GM23338 (cell line): ENCODE results near the gene PYGO1.

Source experiments
- CREB1 ChIP-seq: fragments of 250-450 bp; sonication (Bioruptor Pico); IDR thresholded peaks from 2 replicates; pipeline ENCODE4 v1.5.0; 2020; ENCODE audit warnings: low read depth, mild to moderate bottlenecking, moderate library complexity
- EZH2 ChIP-seq: fragments of 200-600 bp; sonication (generic); IDR thresholded peaks from one replicate; pipeline ENCODE4 v1.8.0; 2017; ENCODE audit warnings: antibody characterized with exemption, mild to moderate bottlenecking, low read depth; ENCODE audit not compliant: unreplicated experiment
- EZH2phosphoT487 ChIP-seq: fragments of 200-600 bp; sonication (generic); IDR thresholded peaks from one replicate; pipeline ENCODE4 v1.8.1; 2018; ENCODE audit warnings: antibody characterized with exemption; ENCODE audit not compliant: unreplicated experiment
- JUNB ChIP-seq: IDR thresholded peaks from one replicate; pipeline ENCODE4 v1.6.1; 2016; ENCODE audit warnings: antibody characterized with exemption; ENCODE audit not compliant: unreplicated experiment
- NANOG ChIP-seq: IDR thresholded peaks from 2 replicates; pipeline ENCODE4 v1.6.1; 2016; ENCODE audit warnings: antibody characterized with exemption, borderline replicate concordance
- POLR2AphosphoS5 ChIP-seq: IDR thresholded peaks from 2 replicates; pipeline ENCODE4 v1.6.1; 2016; ENCODE audit warnings: antibody characterized with exemption, low read depth
- STAT1 ChIP-seq: IDR thresholded peaks from one replicate; pipeline ENCODE4 v1.6.1; 2016; ENCODE audit warnings: antibody characterized with exemption; ENCODE audit not compliant: unreplicated experiment
- ZNF114 ChIP-seq: fragments of 250-450 bp; sonication (Bioruptor Pico); IDR thresholded peaks from 2 replicates; pipeline ENCODE4 v1.5.0; 2020; ENCODE audit warnings: mild to moderate bottlenecking, moderate library complexity
- ZNF331 ChIP-seq: fragments of 250-450 bp; sonication (Bioruptor Pico); IDR thresholded peaks from 2 replicates; pipeline ENCODE4 v1.5.0; 2020; ENCODE audit warnings: low read depth, mild to moderate bottlenecking, moderate library complexity
- TF ChIP-seq, protein P1 (sequence below), 2 experiments: fragments of 200-600 bp in 1 of 2; sonication (generic) in 1 of 2; conservative IDR thresholded peaks; 2 replicates each; pipeline versions ENCODE4 v1.5.1 to v1.6.1; 2016 to 2017; ENCODE audit warnings: antibody characterized with exemption in 2 of 2, low read depth in 2 of 2, mild to moderate bottlenecking in 2 of 2, moderate library complexity in 1 of 2
- TF ChIP-seq, protein P2 (sequence below): IDR thresholded peaks from one replicate; pipeline ENCODE4 v1.6.1; 2018; ENCODE audit warnings: antibody characterized with exemption; ENCODE audit not compliant: unreplicated experiment
- TF ChIP-seq, protein P3 (sequence below): fragments of 250-450 bp; sonication (Bioruptor Pico); IDR thresholded peaks from 2 replicates; pipeline ENCODE4 v1.5.0; 2020; ENCODE audit warnings: mild to moderate bottlenecking, moderate library complexity

DNA sequence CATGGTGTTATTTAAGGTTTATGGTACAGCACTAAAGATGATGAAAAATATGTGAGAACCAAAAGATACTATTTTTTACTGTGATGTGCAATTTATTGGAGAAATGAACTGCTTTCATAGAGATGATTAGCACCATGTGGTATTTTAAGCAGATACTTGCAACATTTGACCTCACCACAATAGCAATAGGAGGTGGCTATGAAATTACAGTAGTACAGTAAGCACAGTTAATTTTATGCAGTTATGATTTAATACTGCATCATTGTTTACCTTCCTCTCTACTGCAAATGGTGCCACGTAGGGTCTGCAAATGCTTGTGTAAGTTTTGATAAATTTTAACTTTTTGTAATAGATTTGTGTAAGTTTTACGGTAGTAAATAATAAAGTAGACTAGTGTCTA is 14.0 kb downstream of the PYGO1 start:
- TF ChIP-seq, protein P1, sequence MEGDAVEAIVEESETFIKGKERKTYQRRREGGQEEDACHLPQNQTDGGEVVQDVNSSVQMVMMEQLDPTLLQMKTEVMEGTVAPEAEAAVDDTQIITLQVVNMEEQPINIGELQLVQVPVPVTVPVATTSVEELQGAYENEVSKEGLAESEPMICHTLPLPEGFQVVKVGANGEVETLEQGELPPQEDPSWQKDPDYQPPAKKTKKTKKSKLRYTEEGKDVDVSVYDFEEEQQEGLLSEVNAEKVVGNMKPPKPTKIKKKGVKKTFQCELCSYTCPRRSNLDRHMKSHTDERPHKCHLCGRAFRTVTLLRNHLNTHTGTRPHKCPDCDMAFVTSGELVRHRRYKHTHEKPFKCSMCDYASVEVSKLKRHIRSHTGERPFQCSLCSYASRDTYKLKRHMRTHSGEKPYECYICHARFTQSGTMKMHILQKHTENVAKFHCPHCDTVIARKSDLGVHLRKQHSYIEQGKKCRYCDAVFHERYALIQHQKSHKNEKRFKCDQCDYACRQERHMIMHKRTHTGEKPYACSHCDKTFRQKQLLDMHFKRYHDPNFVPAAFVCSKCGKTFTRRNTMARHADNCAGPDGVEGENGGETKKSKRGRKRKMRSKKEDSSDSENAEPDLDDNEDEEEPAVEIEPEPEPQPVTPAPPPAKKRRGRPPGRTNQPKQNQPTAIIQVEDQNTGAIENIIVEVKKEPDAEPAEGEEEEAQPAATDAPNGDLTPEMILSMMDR (conservative IDR thresholded peaks at IDR 0.05; ENCODE audit: low read depth in 2 of 2): no peak
- TF ChIP-seq, protein P2, sequence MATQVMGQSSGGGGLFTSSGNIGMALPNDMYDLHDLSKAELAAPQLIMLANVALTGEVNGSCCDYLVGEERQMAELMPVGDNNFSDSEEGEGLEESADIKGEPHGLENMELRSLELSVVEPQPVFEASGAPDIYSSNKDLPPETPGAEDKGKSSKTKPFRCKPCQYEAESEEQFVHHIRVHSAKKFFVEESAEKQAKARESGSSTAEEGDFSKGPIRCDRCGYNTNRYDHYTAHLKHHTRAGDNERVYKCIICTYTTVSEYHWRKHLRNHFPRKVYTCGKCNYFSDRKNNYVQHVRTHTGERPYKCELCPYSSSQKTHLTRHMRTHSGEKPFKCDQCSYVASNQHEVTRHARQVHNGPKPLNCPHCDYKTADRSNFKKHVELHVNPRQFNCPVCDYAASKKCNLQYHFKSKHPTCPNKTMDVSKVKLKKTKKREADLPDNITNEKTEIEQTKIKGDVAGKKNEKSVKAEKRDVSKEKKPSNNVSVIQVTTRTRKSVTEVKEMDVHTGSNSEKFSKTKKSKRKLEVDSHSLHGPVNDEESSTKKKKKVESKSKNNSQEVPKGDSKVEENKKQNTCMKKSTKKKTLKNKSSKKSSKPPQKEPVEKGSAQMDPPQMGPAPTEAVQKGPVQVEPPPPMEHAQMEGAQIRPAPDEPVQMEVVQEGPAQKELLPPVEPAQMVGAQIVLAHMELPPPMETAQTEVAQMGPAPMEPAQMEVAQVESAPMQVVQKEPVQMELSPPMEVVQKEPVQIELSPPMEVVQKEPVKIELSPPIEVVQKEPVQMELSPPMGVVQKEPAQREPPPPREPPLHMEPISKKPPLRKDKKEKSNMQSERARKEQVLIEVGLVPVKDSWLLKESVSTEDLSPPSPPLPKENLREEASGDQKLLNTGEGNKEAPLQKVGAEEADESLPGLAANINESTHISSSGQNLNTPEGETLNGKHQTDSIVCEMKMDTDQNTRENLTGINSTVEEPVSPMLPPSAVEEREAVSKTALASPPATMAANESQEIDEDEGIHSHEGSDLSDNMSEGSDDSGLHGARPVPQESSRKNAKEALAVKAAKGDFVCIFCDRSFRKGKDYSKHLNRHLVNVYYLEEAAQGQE: no peak
- TF ChIP-seq EZH2: no peak
- no peak for TF ChIP-seq EZH2phosphoT487
- TF ChIP-seq ZNF114 (CRISPR knock-in tag): no peak
- TF ChIP-seq, protein P3, sequence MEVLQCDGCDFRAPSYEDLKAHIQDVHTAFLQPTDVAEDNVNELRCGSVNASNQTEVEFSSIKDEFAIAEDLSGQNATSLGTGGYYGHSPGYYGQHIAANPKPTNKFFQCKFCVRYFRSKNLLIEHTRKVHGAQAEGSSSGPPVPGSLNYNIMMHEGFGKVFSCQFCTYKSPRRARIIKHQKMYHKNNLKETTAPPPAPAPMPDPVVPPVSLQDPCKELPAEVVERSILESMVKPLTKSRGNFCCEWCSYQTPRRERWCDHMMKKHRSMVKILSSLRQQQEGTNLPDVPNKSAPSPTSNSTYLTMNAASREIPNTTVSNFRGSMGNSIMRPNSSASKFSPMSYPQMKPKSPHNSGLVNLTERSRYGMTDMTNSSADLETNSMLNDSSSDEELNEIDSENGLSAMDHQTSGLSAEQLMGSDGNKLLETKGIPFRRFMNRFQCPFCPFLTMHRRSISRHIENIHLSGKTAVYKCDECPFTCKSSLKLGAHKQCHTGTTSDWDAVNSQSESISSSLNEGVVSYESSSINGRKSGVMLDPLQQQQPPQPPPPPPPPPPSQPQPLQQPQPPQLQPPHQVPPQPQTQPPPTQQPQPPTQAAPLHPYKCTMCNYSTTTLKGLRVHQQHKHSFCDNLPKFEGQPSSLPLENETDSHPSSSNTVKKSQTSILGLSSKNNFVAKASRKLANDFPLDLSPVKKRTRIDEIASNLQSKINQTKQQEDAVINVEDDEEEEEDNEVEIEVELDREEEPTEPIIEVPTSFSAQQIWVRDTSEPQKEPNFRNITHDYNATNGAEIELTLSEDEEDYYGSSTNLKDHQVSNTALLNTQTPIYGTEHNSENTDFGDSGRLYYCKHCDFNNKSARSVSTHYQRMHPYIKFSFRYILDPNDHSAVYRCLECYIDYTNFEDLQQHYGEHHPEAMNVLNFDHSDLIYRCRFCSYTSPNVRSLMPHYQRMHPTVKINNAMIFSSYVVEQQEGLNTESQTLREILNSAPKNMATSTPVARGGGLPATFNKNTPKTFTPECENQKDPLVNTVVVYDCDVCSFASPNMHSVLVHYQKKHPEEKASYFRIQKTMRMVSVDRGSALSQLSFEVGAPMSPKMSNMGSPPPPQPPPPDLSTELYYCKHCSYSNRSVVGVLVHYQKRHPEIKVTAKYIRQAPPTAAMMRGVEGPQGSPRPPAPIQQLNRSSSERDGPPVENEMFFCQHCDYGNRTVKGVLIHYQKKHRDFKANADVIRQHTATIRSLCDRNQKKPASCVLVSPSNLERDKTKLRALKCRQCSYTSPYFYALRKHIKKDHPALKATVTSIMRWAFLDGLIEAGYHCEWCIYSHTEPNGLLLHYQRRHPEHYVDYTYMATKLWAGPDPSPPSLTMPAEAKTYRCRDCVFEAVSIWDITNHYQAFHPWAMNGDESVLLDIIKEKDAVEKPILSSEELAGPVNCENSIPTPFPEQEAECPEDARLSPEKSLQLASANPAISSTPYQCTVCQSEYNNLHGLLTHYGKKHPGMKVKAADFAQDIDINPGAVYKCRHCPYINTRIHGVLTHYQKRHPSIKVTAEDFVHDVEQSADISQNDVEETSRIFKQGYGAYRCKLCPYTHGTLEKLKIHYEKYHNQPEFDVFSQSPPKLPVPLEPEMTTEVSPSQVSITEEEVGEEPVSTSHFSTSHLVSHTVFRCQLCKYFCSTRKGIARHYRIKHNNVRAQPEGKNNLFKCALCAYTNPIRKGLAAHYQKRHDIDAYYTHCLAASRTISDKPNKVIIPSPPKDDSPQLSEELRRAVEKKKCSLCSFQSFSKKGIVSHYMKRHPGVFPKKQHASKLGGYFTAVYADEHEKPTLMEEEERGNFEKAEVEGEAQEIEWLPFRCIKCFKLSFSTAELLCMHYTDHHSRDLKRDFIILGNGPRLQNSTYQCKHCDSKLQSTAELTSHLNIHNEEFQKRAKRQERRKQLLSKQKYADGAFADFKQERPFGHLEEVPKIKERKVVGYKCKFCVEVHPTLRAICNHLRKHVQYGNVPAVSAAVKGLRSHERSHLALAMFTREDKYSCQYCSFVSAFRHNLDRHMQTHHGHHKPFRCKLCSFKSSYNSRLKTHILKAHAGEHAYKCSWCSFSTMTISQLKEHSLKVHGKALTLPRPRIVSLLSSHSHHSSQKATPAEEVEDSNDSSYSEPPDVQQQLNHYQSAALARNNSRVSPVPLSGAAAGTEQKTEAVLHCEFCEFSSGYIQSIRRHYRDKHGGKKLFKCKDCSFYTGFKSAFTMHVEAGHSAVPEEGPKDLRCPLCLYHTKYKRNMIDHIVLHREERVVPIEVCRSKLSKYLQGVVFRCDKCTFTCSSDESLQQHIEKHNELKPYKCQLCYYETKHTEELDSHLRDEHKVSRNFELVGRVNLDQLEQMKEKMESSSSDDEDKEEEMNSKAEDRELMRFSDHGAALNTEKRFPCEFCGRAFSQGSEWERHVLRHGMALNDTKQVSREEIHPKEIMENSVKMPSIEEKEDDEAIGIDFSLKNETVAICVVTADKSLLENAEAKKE (CRISPR knock-in tag): no peak
- TF ChIP-seq CREB1 (CRISPR knock-in tag): no peak
- no peak for TF ChIP-seq POLR2AphosphoS5
- no peak for TF ChIP-seq ZNF331 (CRISPR knock-in tag)
- TF ChIP-seq NANOG: no peak
- TF ChIP-seq STAT1: no peak
- no peak for TF ChIP-seq JUNB
